Spleen (tissue), 7 donors: ENCODE data around the gene SCUBE1.

Experiments
- POLR2A ChIP-seq, 3 donors: fragments of 450-650 bp; IDR thresholded peaks; one replicate each; pipeline ENCODE4 v1.5.1; 2017; ENCODE audit warnings: antibody characterized with exemption in 3 of 3, mild to moderate bottlenecking in 1 of 3
- POLR2AphosphoS5 ChIP-seq, 3 donors: sonication (generic); formaldehyde crosslinking; IDR thresholded peaks; one replicate each; pipeline ENCODE4 v1.5.1; 2017; ENCODE audit warnings: antibody characterized with exemption in 3 of 3
- TF ChIP-seq, protein P1 (sequence below), 11 experiments: fragments of 200-600 bp in 7 of 11; fragments of 450-650 bp in 4 of 11; sonication (generic) in 4 of 11; IDR thresholded peaks in 8 of 11; conservative IDR thresholded peaks in 3 of 11; 1 replicate in 7 of 11; 2 replicates in 4 of 11; pipeline versions ENCODE4 v1.4.0 to v1.8.0; 2016 to 2021; ENCODE audit warnings: antibody characterized with exemption in 11 of 11, inconsistent platforms in 4 of 11, mild to moderate bottlenecking in 1 of 11
- donor health status: DM: no; HTN: no; CAD: no; lungs with moderate emphysema.
- donor health status: DM: no; HTN: no; CAD: no.
- donor health status: DM: no; HTN: no; CAD: no.

DNA sequence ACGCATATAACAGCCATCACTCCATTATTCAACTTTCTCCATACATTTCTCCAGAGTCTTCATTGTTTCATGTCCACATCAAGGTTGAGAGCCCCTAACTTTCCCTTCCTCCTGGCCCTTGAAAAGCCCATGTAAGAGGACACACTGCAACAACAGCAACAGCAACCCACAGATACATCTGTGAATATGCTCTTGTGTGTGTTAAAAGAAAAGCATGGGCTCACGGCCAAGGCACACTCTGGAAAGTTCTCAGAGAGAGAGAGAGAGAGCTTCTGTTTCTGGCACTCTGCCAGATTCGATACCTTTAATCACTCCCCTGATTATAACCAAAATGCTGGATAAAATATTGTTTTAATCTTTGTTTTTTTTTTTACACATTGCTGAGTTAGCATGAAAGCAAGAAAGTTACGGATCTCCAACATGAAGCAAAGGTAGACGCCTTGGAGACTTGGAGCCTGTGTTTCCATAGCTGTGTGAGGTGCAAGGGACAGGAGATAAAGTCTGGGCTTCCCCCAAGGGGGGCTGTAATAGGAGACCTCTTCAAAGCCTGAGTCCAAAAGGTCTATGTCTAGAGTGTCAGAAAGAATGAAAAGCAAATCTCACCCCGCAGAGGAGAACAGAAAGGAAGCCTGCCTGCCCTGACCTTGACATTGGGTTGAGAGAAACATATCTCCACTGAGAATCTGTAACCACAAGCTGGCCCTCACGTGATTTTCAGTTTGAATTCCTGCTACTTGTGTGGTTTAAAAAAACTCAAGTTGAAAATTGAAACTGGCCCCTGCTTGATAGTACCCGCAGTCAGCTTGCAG lies 34.9 kb upstream of the SCUBE1 start:
- TF ChIP-seq POLR2AphosphoS5 (IDR thresholded peaks at IDR 0.05), result no peak
- TF ChIP-seq, protein P1, sequence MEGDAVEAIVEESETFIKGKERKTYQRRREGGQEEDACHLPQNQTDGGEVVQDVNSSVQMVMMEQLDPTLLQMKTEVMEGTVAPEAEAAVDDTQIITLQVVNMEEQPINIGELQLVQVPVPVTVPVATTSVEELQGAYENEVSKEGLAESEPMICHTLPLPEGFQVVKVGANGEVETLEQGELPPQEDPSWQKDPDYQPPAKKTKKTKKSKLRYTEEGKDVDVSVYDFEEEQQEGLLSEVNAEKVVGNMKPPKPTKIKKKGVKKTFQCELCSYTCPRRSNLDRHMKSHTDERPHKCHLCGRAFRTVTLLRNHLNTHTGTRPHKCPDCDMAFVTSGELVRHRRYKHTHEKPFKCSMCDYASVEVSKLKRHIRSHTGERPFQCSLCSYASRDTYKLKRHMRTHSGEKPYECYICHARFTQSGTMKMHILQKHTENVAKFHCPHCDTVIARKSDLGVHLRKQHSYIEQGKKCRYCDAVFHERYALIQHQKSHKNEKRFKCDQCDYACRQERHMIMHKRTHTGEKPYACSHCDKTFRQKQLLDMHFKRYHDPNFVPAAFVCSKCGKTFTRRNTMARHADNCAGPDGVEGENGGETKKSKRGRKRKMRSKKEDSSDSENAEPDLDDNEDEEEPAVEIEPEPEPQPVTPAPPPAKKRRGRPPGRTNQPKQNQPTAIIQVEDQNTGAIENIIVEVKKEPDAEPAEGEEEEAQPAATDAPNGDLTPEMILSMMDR (IDR thresholded peaks at IDR 0.05 in 8 of 11, conservative IDR thresholded peaks at IDR 0.05 in 3 of 11), result no peak
- no peak for TF ChIP-seq POLR2A (IDR thresholded peaks at IDR 0.05)
